SH-SY5Y (cell line): Measurements from ENCODE around the gene CRIP2.

ENCODE experiments used
- GATA2 ChIP-seq: IDR thresholded peaks from 2 replicates; pipeline ENCODE4 v1.6.1; 2011; ENCODE audit warnings: mild to moderate bottlenecking, low read depth, low read length
- GATA3 ChIP-seq: IDR thresholded peaks from 2 replicates; pipeline ENCODE4 v1.6.1; 2011; ENCODE audit warnings: low read depth, mild to moderate bottlenecking, low read length, moderate library complexity

The CRIP2 gene

GRCh38 chr14:105490572-105491365, 16.1 kb downstream of the CRIP2 start, which contains the start of gene TEDC1:
Gene TEDC1 (plus strand): TSS chr14:105491246. CDS start chr14:105491376, 130 bp downstream.
- peak; percentile 22; the same call in 1 of the 2 replicates for TF ChIP-seq GATA2
- no peak for TF ChIP-seq GATA3

- TF ChIP-seq GATA2 (no peak), GATA3 (no peak)
Observed at GRCh38 chr14:105491366-105491973, 16.8 kb downstream of the CRIP2 start.

GRCh38 chr14:105492031-105492970, 17.7 kb downstream of the CRIP2 start:
- TF ChIP-seq GATA2, result no peak
- TF ChIP-seq GATA3, result no peak

GRCh38 chr14:105492971-105493871, 18.6 kb downstream of the CRIP2 start:
- TF ChIP-seq GATA3 (no peak), GATA2 (no peak)

GRCh38 chr14:105493921-105494605, 19.4 kb downstream of the CRIP2 start:
- no peak for TF ChIP-seq GATA2

GRCh38 chr14:105494606-105494929, 19.9 kb downstream of the CRIP2 start:
- no peak for TF ChIP-seq GATA2
- TF ChIP-seq GATA3, result no peak

- TF ChIP-seq GATA2, result no peak
- TF ChIP-seq GATA3, result no peak
Observed at GRCh38 chr14:105495101-105495989, 20.7 kb downstream of the CRIP2 start.

GRCh38 chr14:105495990-105496830, 21.6 kb downstream of the CRIP2 start:
- no peak for TF ChIP-seq GATA3
- TF ChIP-seq GATA2, result no peak

GRCh38 chr14:105496831-105497591, 22.4 kb downstream of the CRIP2 start:
- TF ChIP-seq GATA3, result no peak
- TF ChIP-seq GATA2, result no peak

- no peak for TF ChIP-seq GATA2
- TF ChIP-seq GATA3, result no peak
Observed at GRCh38 chr14:105497671-105498429, 23.2 kb downstream of the CRIP2 start.
